K562 (cell line): Measurements from ENCODE around the gene TAF15. TPM values are rescaled to one million over a fixed set of nuclear protein-coding genes. Genes with fewer than 3 reads are reported as not detected.

ENCODE experiments used
- ATAC-seq: fragments of 200-7000 bp; cut with Tn5 transposase; 3 replicates; pipeline ENCODE4 v1.9.1; 2020; ENCODE audit warnings: moderate library complexity
- BruUV-seq: library from RNA; stranded (reverse); fragments of 400-500 nt; replicated peaks from 2 replicates; lab custom pipeline; 2021; lab: Mats Ljungman, UMichigan
- CTCF ChIA-PET: fragments of 300-600 bp; formaldehyde crosslinking; extraction: SDS; loops from one replicate; lab custom pipeline; 2021; ENCODE audit warnings: low intra/inter-chr PET ratio; lab: Yijun Ruan, JAX
- POLR2A ChIA-PET: fragments of 300-600, 350-650 bp; sonication (Branson Sonifier 250); formaldehyde crosslinking; extraction: SDS; loops from one replicate; lab custom pipeline; 2021; ENCODE audit warnings: antibody characterized with exemption, inconsistent platforms; lab: Yijun Ruan, JAX
- DNase-seq, 4 experiments: peaks; one replicate each; pipeline versions ENCODE4 v3.0.0 to v3.0.0-alpha.2; 2011 to 2018; ENCODE audit warnings: low spot score in 3 of 4, mixed read lengths in 3 of 4; ENCODE audit errors: extremely low read depth in 1 of 4
- FAIRE-seq: peaks from 2 replicates; lab custom pipeline; 2011; peaks lifted over from hg19 to GRCh38; lab: Jason Lieb, UNC
- H2AFZ ChIP-seq: 2 replicates; pipeline ENCODE4 v1.6.0; 2011; ENCODE audit warnings: low read depth, low read length, control low read depth, inconsistent platforms
- H3K27ac ChIP-seq: fragments of 200-600 bp; 3 replicates; pipeline ENCODE4 v1.8.0; 2011; ENCODE audit warnings: low read depth, mild to moderate bottlenecking, control low read depth, inconsistent platforms, low read length, moderate library complexity, mixed read lengths; ENCODE audit errors: extremely low read depth
- H3K27me3 ChIP-seq, 2 experiments: fragments of 300-600 bp in 1 of 2; 2 replicates in 1 of 2; 3 replicates in 1 of 2; pipeline versions ENCODE4 v1.6.0 to v1.8.0; 2011; ENCODE audit warnings: inconsistent platforms in 2 of 2, low read length in 2 of 2, mild to moderate bottlenecking in 1 of 2, mixed read lengths in 1 of 2, moderate library complexity in 1 of 2; ENCODE audit not compliant: control insufficient read depth in 2 of 2, insufficient read depth in 2 of 2
- H3K36me3 ChIP-seq: fragments of 300-600 bp; 3 replicates; pipeline ENCODE4 v1.8.0; 2011; ENCODE audit warnings: mild to moderate bottlenecking, low read length, inconsistent platforms; ENCODE audit not compliant: control insufficient read depth, insufficient read depth
- H3K4me1 ChIP-seq, 2 experiments: fragments of 200-600 bp in 1 of 2; replicated peaks in 1 of 2; 2 replicates in 1 of 2; 3 replicates in 1 of 2; pipeline versions ENCODE4 v1.5.1 to v1.8.0; 2011; ENCODE audit warnings: inconsistent platforms in 2 of 2, low read length in 2 of 2, mild to moderate bottlenecking in 1 of 2, mixed read lengths in 1 of 2, moderate library complexity in 1 of 2; ENCODE audit not compliant: control insufficient read depth in 2 of 2, insufficient read depth in 2 of 2
- H3K4me2 ChIP-seq: 2 replicates; pipeline ENCODE4 v1.6.1; 2011; ENCODE audit warnings: low read length, control low read depth, inconsistent platforms, mixed read lengths; ENCODE audit not compliant: insufficient read depth
- H3K4me3 ChIP-seq: fragments of 200-600 bp; sonication (generic), shearing (Covaris generic); 2 replicates; pipeline ENCODE4 v1.5.1; 2016; ENCODE audit warnings: control low read depth, inconsistent platforms
- H3K79me2 ChIP-seq: fragments of 200-600 bp; 3 replicates; pipeline ENCODE4 v1.8.0; 2011; ENCODE audit warnings: low read length, inconsistent platforms; ENCODE audit not compliant: control insufficient read depth, insufficient read depth
- H3K9ac ChIP-seq, 2 experiments: 2 replicates each; pipeline versions ENCODE4 v1.6.0 to v1.6.1; 2011; ENCODE audit warnings: low read depth in 2 of 2, low read length in 2 of 2, control low read depth in 1 of 2, inconsistent platforms in 1 of 2, mild to moderate bottlenecking in 1 of 2, mixed read lengths in 1 of 2; ENCODE audit not compliant: insufficient read depth in 1 of 2
- H3K9me1 ChIP-seq: one replicate; pipeline ENCODE4 v1.6.0; 2011; ENCODE audit warnings: inconsistent platforms, mild to moderate bottlenecking, low read length, moderate library complexity; ENCODE audit not compliant: control insufficient read depth, insufficient read depth
- H3K9me3 ChIP-seq: replicated peaks from 2 replicates; pipeline ENCODE4 v1.5.1; 2011; ENCODE audit warnings: low read depth, low read length, inconsistent platforms; ENCODE audit not compliant: control insufficient read depth, insufficient read depth
- H4K20me1 ChIP-seq: replicated peaks from 2 replicates; pipeline ENCODE4 v1.6.1; 2011; ENCODE audit warnings: low read length, inconsistent platforms, mixed read lengths; ENCODE audit not compliant: control insufficient read depth, insufficient read depth
- C11orf30 ChIP-seq: fragments of 450-650 bp; IDR thresholded peaks from 2 replicates; pipeline ENCODE4 v1.6.1; 2016; ENCODE audit warnings: low read depth, mild to moderate bottlenecking
- DIDO1 ChIP-seq: fragments of 450-650 bp; IDR thresholded peaks from 2 replicates; pipeline ENCODE4 v1.6.1; 2016; ENCODE audit warnings: low read depth, missing biosample characterization, missing genetic modification characterization
- EHMT2 ChIP-seq: fragments of 450-650 bp; IDR thresholded peaks from 2 replicates; pipeline ENCODE4 v1.6.1; 2018; ENCODE audit warnings: antibody characterized with exemption
- ESRRA ChIP-seq: fragments of 450-650 bp; IDR thresholded peaks from 2 replicates; pipeline ENCODE4 v1.6.1; 2014; ENCODE audit warnings: low read depth, mild to moderate bottlenecking, moderate library complexity, borderline replicate concordance
- HEY1 ChIP-seq: fragments of 250-450 bp; sonication (Bioruptor Pico); IDR thresholded peaks from 2 replicates; pipeline ENCODE4 v1.5.0; 2020; ENCODE audit warnings: mild to moderate bottlenecking, moderate library complexity, borderline replicate concordance
- MAFF ChIP-seq: IDR thresholded peaks from 2 replicates; pipeline ENCODE4 v1.6.1; 2012; ENCODE audit warnings: low read length, improper control_type of control experiment
- MAFG ChIP-seq: fragments of 450-650 bp; conservative IDR thresholded peaks from 2 replicates; pipeline ENCODE4 v1.6.1; 2016; ENCODE audit warnings: missing genetic modification characterization, missing compliant biosample characterization
- MAFK ChIP-seq: IDR thresholded peaks from 2 replicates; pipeline ENCODE4 v1.6.1; 2011; ENCODE audit warnings: low read length, improper control_type of control experiment
- MCM5 ChIP-seq: fragments of 450-650 bp; IDR thresholded peaks from 2 replicates; pipeline ENCODE4 v1.6.1; 2016; ENCODE audit warnings: low read depth
- NFE2L1 ChIP-seq: fragments of 450-650 bp; IDR thresholded peaks from 2 replicates; pipeline ENCODE4 v1.6.1; 2016; ENCODE audit warnings: missing genetic modification characterization, low read depth, mild to moderate bottlenecking, missing compliant biosample characterization, moderate library complexity, borderline replicate concordance
- POLR2AphosphoS2 ChIP-seq: IDR thresholded peaks from 2 replicates; pipeline ENCODE4 v1.6.1; 2012; ENCODE audit warnings: low read length, improper control_type of control experiment
- RBM34 ChIP-seq: fragments of 200-400 bp; formaldehyde crosslinking; IDR thresholded peaks from 2 replicates; pipeline ENCODE4 v1.6.1; 2018; ENCODE audit warnings: low read length, borderline replicate concordance; ENCODE audit not compliant: insufficient read depth
- ZNF316 ChIP-seq: fragments of 450-650 bp; IDR thresholded peaks from 2 replicates; pipeline ENCODE4 v1.6.1; 2016
- ZNF444 ChIP-seq: fragments of 250-450 bp; sonication (Bioruptor Pico); IDR thresholded peaks from 2 replicates; pipeline ENCODE4 v1.4.0; 2020; ENCODE audit warnings: mild to moderate bottlenecking, moderate library complexity
- ZNF695 ChIP-seq: fragments of 450-650 bp; formaldehyde crosslinking; IDR thresholded peaks from 2 replicates; pipeline ENCODE4 v1.4.0; 2020; ENCODE audit warnings: mild to moderate bottlenecking, moderate library complexity
- ZNF79 ChIP-seq: fragments of 250-450 bp; sonication (Bioruptor Pico); IDR thresholded peaks from 2 replicates; pipeline ENCODE4 v1.4.0; 2020; ENCODE audit warnings: low read depth, mild to moderate bottlenecking, moderate library complexity
- WGBS: fragments of 100-300 bp; shearing (Covaris generic); methylation state at CpG from one replicate; pipeline ENCODE4 v1.1.6; 2016; ENCODE audit warnings: low coverage, mixed read lengths; ENCODE audit not compliant: insufficient coverage; ENCODE audit errors: missing lambda C conversion rate; 5-methylcytosine and 5-hydroxymethylcytosine counted together
- in situ Hi-C: fragments of 300-500 bp; cut with MboI; formaldehyde crosslinking; loops from 4 replicates; pipeline ENCODE4 v1.15.0; 2018; ENCODE audit warnings: inconsistent platforms, mixed read lengths
- intact Hi-C: fragments of 100-400 bp; cut with micrococcal nuclease; formaldehyde crosslinking; loops from 2 replicates; pipeline ENCODE4 v1.14.2; 2022
- polyA plus RNA-seq, 8 experiments: library from polyadenylated mRNA; depleted of rRNA in 4 of 8; stranded (reverse) in 5 of 8; unstranded in 3 of 8; fragments of >200 nt; fragmentation: Nextera tagmentation in 2 of 8; fragmentation: Illumina TruSeq in 1 of 8; extraction: Ambion mirVana in 2 of 8; extraction: Trizol in 1 of 8; gene quantifications; 2 replicates each; pipeline versions ENCODE4 v1.2.1 to v1.2.3, GENCODE V29; 2011 to 2014; ENCODE audit warnings: inconsistent platforms in 1 of 8, missing spikeins in 1 of 8
- total RNA-seq, 7 experiments: library from RNA; depleted of rRNA in 6 of 7; stranded (reverse); fragments of >200 nt in 6 of 7; fragmentation: Illumina TruSeq in 2 of 7; extraction: Trizol in 2 of 7; gene quantifications; 2 replicates each; pipeline versions ENCODE4 v1.2.1 to v1.2.3, GENCODE V29; 2011 to 2021; ENCODE audit warnings: low replicate concordance in 1 of 7
- TF ChIP-seq, protein P1 (sequence below): sonication (generic); formaldehyde crosslinking; IDR thresholded peaks from 2 replicates; pipeline ENCODE4 v1.8.0; 2022; ENCODE audit warnings: mild to moderate bottlenecking, missing genetic modification reagents

Gene TAF15
- total and polyA plus RNA-seq, 9 of the 15 experiments (the other 6 are each of a cell fraction or from before 2014, with no cell fraction given), result 4.1 to 272 (median 56.8) TPM

DNA sequence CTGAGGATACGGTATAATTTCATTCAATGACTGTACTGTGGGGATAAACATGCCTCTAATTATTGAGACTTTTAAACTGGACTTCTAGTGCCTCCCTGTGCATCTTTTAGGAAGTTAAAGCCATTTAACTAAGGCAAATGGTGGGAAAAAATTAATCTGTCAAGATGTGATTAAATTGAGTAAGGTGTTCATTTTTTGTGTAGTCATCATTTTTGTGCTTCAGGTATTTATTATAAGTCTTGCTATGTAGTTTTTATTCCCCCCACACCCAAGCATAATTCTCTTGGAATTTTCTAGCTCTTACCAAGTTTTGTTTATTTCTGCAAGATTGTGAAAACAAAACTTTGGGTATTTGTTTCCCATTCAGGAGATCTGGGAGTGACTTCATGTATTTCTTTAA is 10.2 kb downstream of the TAF15 start:
- H3K4me2 ChIP-seq, result no peak overlapping the region
- no peak overlapping the region for H3K9ac ChIP-seq
- no peaks in the 10 kb centered on the region for H3K9me1 ChIP-seq
- TF ChIP-seq MAFK, result peak; percentile 86
- no peak for TF ChIP-seq ZNF444 (CRISPR knock-in tag)
- TF ChIP-seq, protein P1, sequence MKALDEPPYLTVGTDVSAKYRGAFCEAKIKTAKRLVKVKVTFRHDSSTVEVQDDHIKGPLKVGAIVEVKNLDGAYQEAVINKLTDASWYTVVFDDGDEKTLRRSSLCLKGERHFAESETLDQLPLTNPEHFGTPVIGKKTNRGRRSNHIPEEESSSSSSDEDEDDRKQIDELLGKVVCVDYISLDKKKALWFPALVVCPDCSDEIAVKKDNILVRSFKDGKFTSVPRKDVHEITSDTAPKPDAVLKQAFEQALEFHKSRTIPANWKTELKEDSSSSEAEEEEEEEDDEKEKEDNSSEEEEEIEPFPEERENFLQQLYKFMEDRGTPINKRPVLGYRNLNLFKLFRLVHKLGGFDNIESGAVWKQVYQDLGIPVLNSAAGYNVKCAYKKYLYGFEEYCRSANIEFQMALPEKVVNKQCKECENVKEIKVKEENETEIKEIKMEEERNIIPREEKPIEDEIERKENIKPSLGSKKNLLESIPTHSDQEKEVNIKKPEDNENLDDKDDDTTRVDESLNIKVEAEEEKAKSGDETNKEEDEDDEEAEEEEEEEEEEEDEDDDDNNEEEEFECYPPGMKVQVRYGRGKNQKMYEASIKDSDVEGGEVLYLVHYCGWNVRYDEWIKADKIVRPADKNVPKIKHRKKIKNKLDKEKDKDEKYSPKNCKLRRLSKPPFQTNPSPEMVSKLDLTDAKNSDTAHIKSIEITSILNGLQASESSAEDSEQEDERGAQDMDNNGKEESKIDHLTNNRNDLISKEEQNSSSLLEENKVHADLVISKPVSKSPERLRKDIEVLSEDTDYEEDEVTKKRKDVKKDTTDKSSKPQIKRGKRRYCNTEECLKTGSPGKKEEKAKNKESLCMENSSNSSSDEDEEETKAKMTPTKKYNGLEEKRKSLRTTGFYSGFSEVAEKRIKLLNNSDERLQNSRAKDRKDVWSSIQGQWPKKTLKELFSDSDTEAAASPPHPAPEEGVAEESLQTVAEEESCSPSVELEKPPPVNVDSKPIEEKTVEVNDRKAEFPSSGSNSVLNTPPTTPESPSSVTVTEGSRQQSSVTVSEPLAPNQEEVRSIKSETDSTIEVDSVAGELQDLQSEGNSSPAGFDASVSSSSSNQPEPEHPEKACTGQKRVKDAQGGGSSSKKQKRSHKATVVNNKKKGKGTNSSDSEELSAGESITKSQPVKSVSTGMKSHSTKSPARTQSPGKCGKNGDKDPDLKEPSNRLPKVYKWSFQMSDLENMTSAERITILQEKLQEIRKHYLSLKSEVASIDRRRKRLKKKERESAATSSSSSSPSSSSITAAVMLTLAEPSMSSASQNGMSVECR, result no peak
- no peak for TF ChIP-seq DIDO1 (tag)
- peak; percentile 89 for TF ChIP-seq MAFF
- TF ChIP-seq EHMT2, result no peak
- no peak for TF ChIP-seq ZNF695 (CRISPR knock-in tag)
- peak; percentile 95 for TF ChIP-seq ZNF316
- TF ChIP-seq MAFG (tag), result peak; percentile 83
- TF ChIP-seq ESRRA, result no peak
- TF ChIP-seq NFE2L1 (tag), result no peak
- TF ChIP-seq RBM34, result no peak
- TF ChIP-seq MCM5, result no peak
- TF ChIP-seq HEY1 (CRISPR knock-in tag), result no peak
- TF ChIP-seq ZNF79 (CRISPR knock-in tag), result no peak
- peak; percentile 90 for TF ChIP-seq C11orf30
- no peak for TF ChIP-seq POLR2AphosphoS2
- TF ChIP-seq, all 486 proteins: peak for 5
- Histone ChIP-seq H3K27ac (no peak overlapping the region), H3K4me1 (0 out of 5 replicates have a peak, but pooled peaks cover 0 to 3% of the 10 kb centered on the region in 2 experiments), H3K4me3 (no peak overlapping the region), H3K36me3 (peaks cover 97% of the 10 kb centered on the region), H3K9me3 (no peaks in the 10 kb centered on the region), H3K79me2 (peaks cover 73% of the 10 kb centered on the region), H4K20me1 (no peaks in the 10 kb centered on the region; the same call in 1 of the 2 replicates), H2AFZ (no peak overlapping the region), H3K27me3 (no peaks in the 10 kb centered on the region)
- 84% methylated on average over 1 of the region's 1 CpG for WGBS
- no peak for DNase-seq
- ChIA-PET POLR2A (interaction anchor here (1.6 to 4.4 kb wide), 2 partner anchors 9 to 10 kb away, joined by 6 to 24 read pairs; partner anchors contain the start of gene TAF15), CTCF (interaction anchor here (1.5 kb wide), 1 partner anchor 56 kb away, joined by 5 read pairs; no protein-coding TSS in a partner anchor)
- intact Hi-C loops (no loop called here), in situ Hi-C loops (no loop called here)
- no peak for ATAC-seq
- BruUV-seq, result no TSS peak
- FAIRE-seq, result no peak
